GM23338 (cell line): ENCODE measurements around the gene COPS6. TPM values are rescaled to one million over a fixed set of nuclear protein-coding genes. Genes with fewer than 3 reads are reported as not detected.

Experiments used
- ATAC-seq: fragments of 200-7000 bp; cut with Tn5 transposase; 3 replicates; pipeline ENCODE4 v1.9.1; 2020
- DNase-seq: peaks from one replicate; pipeline ENCODE4 v3.0.0-alpha.2; 2015; ENCODE audit warnings: low spot score
- H2AFZ ChIP-seq: fragments of 200-600 bp; sonication (generic); 2 replicates; pipeline ENCODE4 v1.8.0; 2016; ENCODE audit warnings: antibody characterized with exemption, mild to moderate bottlenecking, moderate library complexity
- H3F3A ChIP-seq: fragments of 200-600 bp; sonication (generic); replicated peaks from 2 replicates; pipeline ENCODE4 v1.8.0; 2017; ENCODE audit warnings: antibody characterized with exemption, mixed run types, low read depth
- H3K27ac ChIP-seq: fragments of 200-600 bp; sonication (generic); 2 replicates; pipeline ENCODE4 v1.6.1; 2016; ENCODE audit warnings: low read depth
- H3K27me3 ChIP-seq: fragments of 200-600 bp; sonication (generic); 2 replicates; pipeline ENCODE4 v1.8.0; 2016; ENCODE audit warnings: mild to moderate bottlenecking, mixed run types, moderate library complexity; ENCODE audit not compliant: insufficient read depth
- H3K36me3 ChIP-seq: fragments of 200-600 bp; sonication (generic); 2 replicates; pipeline ENCODE4 v1.8.0; 2016; ENCODE audit warnings: mild to moderate bottlenecking; ENCODE audit not compliant: insufficient read depth
- H3K4me1 ChIP-seq: fragments of 200-600 bp; sonication (generic); 2 replicates; pipeline ENCODE4 v1.8.0; 2016; ENCODE audit warnings: mild to moderate bottlenecking, moderate library complexity; ENCODE audit not compliant: insufficient read depth
- H3K4me2 ChIP-seq: fragments of 200-600 bp; sonication (generic); 2 replicates; pipeline ENCODE4 v1.7.1; 2017; ENCODE audit warnings: mixed run types
- H3K4me3 ChIP-seq: fragments of 200-600 bp; sonication (generic); 2 replicates; pipeline ENCODE4 v1.6.1; 2016; ENCODE audit warnings: mixed run types
- H3K79me2 ChIP-seq: fragments of 200-600 bp; sonication (generic); replicated peaks from 2 replicates; pipeline ENCODE4 v1.8.0; 2017; ENCODE audit warnings: mild to moderate bottlenecking; ENCODE audit not compliant: insufficient read depth
- H3K9me2 ChIP-seq: fragments of 200-600 bp; sonication (generic); 2 replicates; pipeline ENCODE4 v1.8.0; 2017; ENCODE audit not compliant: insufficient read depth
- H4K20me1 ChIP-seq: fragments of 200-600 bp; sonication (generic); replicated peaks from 2 replicates; pipeline ENCODE4 v1.8.0; 2017; ENCODE audit warnings: mild to moderate bottlenecking; ENCODE audit not compliant: insufficient read depth
- H3K27ac Mint-ChIP-seq: 2 replicates; pipeline ENCODE4 v1.8.0; 2020; ENCODE audit warnings: inconsistent platforms, mild to moderate bottlenecking, moderate library complexity, mixed read lengths
- H3K27me3 Mint-ChIP-seq: 3 replicates; pipeline ENCODE4 v1.8.0; 2022; ENCODE audit warnings: low read depth, mild to moderate bottlenecking, moderate library complexity, mixed read lengths, inconsistent platforms; ENCODE audit not compliant: insufficient read depth, poor library complexity
- H3K36me3 Mint-ChIP-seq: 3 replicates; pipeline ENCODE4 v1.8.0; 2021; ENCODE audit warnings: low read depth, mild to moderate bottlenecking, inconsistent platforms, moderate library complexity, mixed read lengths
- H3K4me1 Mint-ChIP-seq: 3 replicates; pipeline ENCODE4 v1.8.0; 2020; ENCODE audit warnings: mild to moderate bottlenecking, inconsistent platforms, mixed read lengths
- H3K4me3 Mint-ChIP-seq: 3 replicates; pipeline ENCODE4 v1.8.0; 2021; ENCODE audit warnings: moderate library complexity, mild to moderate bottlenecking, inconsistent platforms, mixed read lengths
- H3K9me3 Mint-ChIP-seq: 3 replicates; pipeline ENCODE4 v1.8.0; 2020; ENCODE audit warnings: moderate library complexity, mild to moderate bottlenecking, inconsistent platforms, mixed read lengths
- CREB1 ChIP-seq: fragments of 250-450 bp; sonication (Bioruptor Pico); IDR thresholded peaks from 2 replicates; pipeline ENCODE4 v1.5.0; 2020; ENCODE audit warnings: low read depth, mild to moderate bottlenecking, moderate library complexity
- CTCF ChIP-seq, 2 experiments: fragments of 200-600 bp in 1 of 2; sonication (generic) in 1 of 2; conservative IDR thresholded peaks; 2 replicates each; pipeline versions ENCODE4 v1.5.1 to v1.6.1; 2016 to 2017; ENCODE audit warnings: antibody characterized with exemption in 2 of 2, low read depth in 2 of 2, mild to moderate bottlenecking in 2 of 2, moderate library complexity in 1 of 2
- ETS1 ChIP-seq: IDR thresholded peaks from 2 replicates; pipeline ENCODE4 v1.6.1; 2016; ENCODE audit warnings: antibody characterized with exemption
- EZH2 ChIP-seq: fragments of 200-600 bp; sonication (generic); IDR thresholded peaks from one replicate; pipeline ENCODE4 v1.8.0; 2017; ENCODE audit warnings: antibody characterized with exemption, mild to moderate bottlenecking, low read depth; ENCODE audit not compliant: unreplicated experiment
- NANOG ChIP-seq: IDR thresholded peaks from 2 replicates; pipeline ENCODE4 v1.6.1; 2016; ENCODE audit warnings: antibody characterized with exemption, borderline replicate concordance
- POLR2AphosphoS5 ChIP-seq: IDR thresholded peaks from 2 replicates; pipeline ENCODE4 v1.6.1; 2016; ENCODE audit warnings: antibody characterized with exemption, low read depth
- REST ChIP-seq: IDR thresholded peaks from one replicate; pipeline ENCODE4 v1.6.1; 2018; ENCODE audit warnings: antibody characterized with exemption; ENCODE audit not compliant: unreplicated experiment
- STAT1 ChIP-seq: IDR thresholded peaks from one replicate; pipeline ENCODE4 v1.6.1; 2016; ENCODE audit warnings: antibody characterized with exemption; ENCODE audit not compliant: unreplicated experiment
- ZNF114 ChIP-seq: fragments of 250-450 bp; sonication (Bioruptor Pico); IDR thresholded peaks from 2 replicates; pipeline ENCODE4 v1.5.0; 2020; ENCODE audit warnings: mild to moderate bottlenecking, moderate library complexity
- ZNF331 ChIP-seq: fragments of 250-450 bp; sonication (Bioruptor Pico); IDR thresholded peaks from 2 replicates; pipeline ENCODE4 v1.5.0; 2020; ENCODE audit warnings: low read depth, mild to moderate bottlenecking, moderate library complexity
- polyA plus RNA-seq: library from polyadenylated mRNA; unstranded; fragments of >200 nt; fragmentation: Nextera tagmentation; extraction: Ambion mirVana; gene quantifications from 2 replicates; pipeline ENCODE4 v1.2.1, GENCODE V29; 2016
- total RNA-seq: library from RNA; depleted of rRNA; stranded (reverse); fragments of >200 nt; shearing (Covaris generic); gene quantifications from 2 replicates; pipeline ENCODE4 v1.2.3, GENCODE V29; 2014

COPS6 gene
- total and polyA plus RNA-seq, 2 experiments from 2014 or later: 89.8 to 198 TPM

- H3K79me2 ChIP-seq: peaks cover 29% of the 10 kb centered on the region
- peaks cover 79% of the 10 kb centered on the region for H3K36me3 Mint-ChIP-seq
These were observed 4.3 kb downstream of the COPS6 start for GRCh38 chr7:100093054-100093453.

GRCh38 chr7:100093498-100093897, 4.7 kb downstream of the COPS6 start:
- Histone ChIP-seq H3K4me1 (peaks cover 6% of the 10 kb centered on the region), H2AFZ (no peak overlapping the region), H3K27me3 (no peaks in the 10 kb centered on the region), H3K36me3 (peaks cover 64% of the 10 kb centered on the region), H3K9me2 (no peaks in the 10 kb centered on the region), H3K4me3 (no peak overlapping the region), H3K4me2 (no peak overlapping the region), H4K20me1 (peaks cover 51% of the 10 kb centered on the region), H3K27ac (peak overlapping the region; percentile 1; the same call in 1 of the 2 replicates), H3F3A (peaks cover 88% of the 10 kb centered on the region), H3K79me2 (peaks cover 34% of the 10 kb centered on the region)
- ATAC-seq (no peak; the same call in 2 of the 3 replicates), DNase-seq (no peak)
- Mint-ChIP-seq H3K36me3 (peaks cover 84% of the 10 kb centered on the region), H3K4me3 (no peak overlapping the region; the same call in 2 of the 3 replicates), H3K9me3 (peaks cover 5% of the 10 kb centered on the region; the same call in 2 of the 3 replicates), H3K27ac (peak overlapping the region; percentile 42; the same call in 1 of the 2 replicates), H3K4me1 (peaks cover 33% of the 10 kb centered on the region), H3K27me3 (peaks cover 43% of the 10 kb centered on the region)
- no peak for TF ChIP-seq NANOG
- no peak for TF ChIP-seq ETS1
- no peak for TF ChIP-seq ZNF331 (CRISPR knock-in tag)
- TF ChIP-seq CREB1 (CRISPR knock-in tag): no peak
- no peak for TF ChIP-seq ZNF114 (CRISPR knock-in tag)
- TF ChIP-seq EZH2: no peak
- TF ChIP-seq CTCF (conservative IDR thresholded peaks at IDR 0.05; ENCODE audit: low read depth in 2 of 2): no peak
- TF ChIP-seq STAT1: no peak
- no peak for TF ChIP-seq POLR2AphosphoS5
- TF ChIP-seq REST: no peak

More at GRCh38 chr7:100093054-100093453, 4.3 kb downstream of the COPS6 start:
- Histone ChIP-seq H3F3A (peaks cover 88% of the 10 kb centered on the region), H3K4me3 (no peak overlapping the region), H2AFZ (no peak overlapping the region), H3K4me2 (no peak overlapping the region), H4K20me1 (peaks cover 47% of the 10 kb centered on the region), H3K4me1 (peaks cover 6% of the 10 kb centered on the region), H3K27ac (peak overlapping the region; percentile 1), H3K27me3 (no peaks in the 10 kb centered on the region), H3K9me2 (no peaks in the 10 kb centered on the region), H3K36me3 (peaks cover 59% of the 10 kb centered on the region)
- TF ChIP-seq ETS1: no peak
- no peak for TF ChIP-seq ZNF331 (CRISPR knock-in tag)
- Mint-ChIP-seq H3K4me3 (no peak overlapping the region), H3K27ac (peak overlapping the region; percentile 45; the same call in 1 of the 2 replicates), H3K9me3 (peaks cover 5% of the 10 kb centered on the region; the same call in 2 of the 3 replicates), H3K27me3 (peaks cover 40% of the 10 kb centered on the region), H3K4me1 (peaks cover 29% of the 10 kb centered on the region)
- DNase-seq (no peak), ATAC-seq (no peak)
